Tracheal epithelial cell (primary cell): Measurements from ENCODE around the gene SEPHS2. TPM values are rescaled to one million over a fixed set of nuclear protein-coding genes. Genes with fewer than 3 reads are reported as not detected.

Source experiments
- total RNA-seq: library from RNA; depleted of rRNA; stranded (reverse); fragments of >200 nt; gene quantifications from 2 replicates; pipeline ENCODE4 v1.2.1, GENCODE V29; 2014

The SEPHS2 gene
- total RNA-seq, result 7.2 and 10.0 TPM in 2 replicates

GRCh38 chr16:30445408-30446202 is at the start of gene SEPHS2:
SEPHS2 (minus strand) TSS chr16:30445874; CDS start chr16:30445727, 147 bp downstream.

DNA sequence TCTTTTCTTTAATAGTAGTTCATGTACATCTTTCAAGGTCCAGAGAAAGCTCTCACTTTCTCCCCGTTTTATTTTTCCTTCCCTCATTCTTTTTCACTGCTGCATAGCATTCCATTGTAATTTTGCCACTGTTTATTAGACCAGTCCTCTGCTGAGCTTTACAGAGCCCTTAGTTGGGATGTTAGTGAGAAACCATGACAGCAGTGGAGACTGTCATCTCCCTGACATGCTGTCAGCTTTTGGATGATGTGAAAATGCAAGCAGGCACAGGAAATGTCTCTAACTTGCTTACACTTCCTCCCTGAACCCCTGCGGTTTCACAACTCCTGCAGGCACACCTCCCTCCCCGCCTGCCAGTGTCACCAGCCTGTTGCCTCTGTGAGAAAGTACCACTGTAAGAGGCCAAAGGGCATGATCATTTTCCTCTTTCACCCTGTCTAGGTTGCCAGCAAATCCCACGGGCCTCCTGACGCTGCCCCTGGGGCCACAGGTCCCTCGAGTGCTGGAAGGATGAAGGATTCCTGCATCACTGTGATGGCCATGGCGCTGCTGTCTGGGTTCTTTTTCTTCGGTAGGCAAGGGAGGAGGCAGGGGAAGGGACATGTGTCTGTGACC is 26.8 kb upstream of the SEPHS2 start, which contains the start of gene ITGAL:
Gene ITGAL (plus strand): TSS at position 415 of the 615 bp plus-strand sequence. CDS start 96 bp downstream, at position 511.

DNA sequence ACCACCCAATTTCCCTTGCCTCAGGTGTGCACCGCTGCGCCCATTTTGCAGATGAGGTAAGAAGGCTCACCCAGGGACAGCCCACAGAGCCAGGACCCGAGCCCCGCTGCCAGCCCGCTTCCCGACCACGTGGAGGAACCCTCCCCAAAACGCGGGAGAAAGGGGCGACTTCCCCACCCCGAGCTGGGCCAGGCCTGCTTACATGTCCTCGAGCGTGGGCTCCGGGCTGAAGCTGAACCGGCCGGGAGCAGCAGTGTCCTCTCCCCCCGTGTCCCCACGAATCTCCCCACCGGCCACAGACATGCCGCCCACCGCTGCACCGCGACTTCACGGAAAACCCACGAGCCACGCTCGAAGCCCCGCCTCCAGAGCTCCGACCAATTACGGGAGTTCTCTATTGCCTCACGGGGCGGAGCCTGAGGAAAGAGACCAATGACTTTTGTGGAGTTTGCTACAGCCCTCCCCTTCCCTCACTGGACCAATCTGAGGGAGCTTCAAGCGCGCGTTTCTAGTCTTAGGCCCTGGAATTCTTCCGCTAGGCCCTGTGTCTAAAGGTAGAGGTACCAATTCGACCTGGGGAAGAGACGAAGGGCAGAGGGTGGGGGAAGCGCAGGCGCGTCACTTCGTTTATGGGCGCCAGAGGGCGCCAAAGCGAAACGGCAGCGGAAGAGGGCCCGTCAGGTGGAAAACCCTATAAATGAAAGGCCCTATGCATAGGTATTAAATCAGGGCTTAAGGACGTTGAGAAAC is 15.8 kb downstream of the SEPHS2 start, which contains the start of gene DCTPP1:
Gene DCTPP1 (minus strand): TSS at position 353 of the 750 bp plus-strand sequence. CDS start 50 bp downstream, at position 303.

GRCh38 chr16:30407102-30407803 is 38.4 kb downstream of the SEPHS2 start, which contains the start of gene ZNF771:
ZNF771 (plus strand) TSS chr16:30407606; CDS start chr16:30408054, 448 bp downstream.

DNA sequence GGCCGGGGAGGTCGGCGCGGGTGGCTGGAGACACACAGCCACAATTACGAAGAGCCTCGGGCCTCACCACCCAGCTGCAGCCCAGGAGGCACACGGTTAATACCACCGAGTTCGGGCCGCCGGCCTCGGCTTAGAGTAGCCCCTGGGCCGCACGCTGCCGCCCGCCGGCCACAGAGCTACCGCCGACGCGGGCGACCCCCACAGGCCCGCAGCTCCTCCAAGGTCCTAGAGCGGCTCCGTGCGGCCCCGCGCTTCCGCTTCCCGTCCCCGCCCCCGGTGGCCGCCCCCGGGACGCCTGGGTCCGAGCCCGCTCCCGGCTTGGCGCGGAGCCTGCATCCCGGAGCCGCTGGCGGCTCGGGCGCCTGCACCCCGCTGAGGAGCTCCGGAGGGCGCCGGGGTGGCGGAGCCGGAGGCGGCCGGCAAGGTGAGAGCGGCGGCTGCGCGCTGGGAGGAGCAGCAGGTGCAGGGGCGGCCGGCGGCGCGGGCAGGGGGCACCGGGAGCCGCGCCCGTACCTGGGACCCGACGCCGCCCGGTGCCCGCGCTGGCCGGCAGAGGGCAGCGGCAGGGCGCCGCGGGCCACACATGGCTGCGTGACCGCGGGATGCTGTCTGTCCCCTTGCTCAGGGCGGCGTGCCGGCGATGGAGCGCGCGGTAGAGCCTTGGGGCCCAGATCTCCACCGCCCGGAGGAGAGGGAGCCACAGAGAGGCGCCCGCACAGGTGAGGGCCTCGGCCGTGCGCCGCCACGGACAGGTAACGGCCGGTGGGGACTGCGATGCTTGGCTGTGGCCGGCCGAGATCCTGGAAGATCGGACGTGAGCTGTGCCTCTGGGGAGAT is 50.3 kb downstream of the SEPHS2 start, which contains the start of gene ZNF48:
Gene ZNF48 (plus strand): TSS at position 266 of the 837 bp plus-strand sequence. CDS start 375 bp downstream, at position 641.

Other genes starting within 250 kb of the SEPHS2 start
- 3.6 and 4.3 TPM in 2 replicates for gene SULT1A3, start 246.6 kb downstream of the SEPHS2 start, total RNA-seq
- 0.72 and 2.8 TPM in 2 replicates for gene NPIPB13, start 197.4 kb downstream of the SEPHS2 start, total RNA-seq
- 37.1 and 40.2 TPM in 2 replicates for gene CD2BP2, start 90.6 kb downstream of the SEPHS2 start, total RNA-seq
- 19.3 and 22.6 TPM in 2 replicates for gene TBC1D10B, start 75.4 kb downstream of the SEPHS2 start, total RNA-seq
- gene MYL11, start 71.1 kb downstream of the SEPHS2 start, total RNA-seq, result not detected in 2 replicates
- not detected in 2 replicates for gene SEPTIN1, start 63.3 kb downstream of the SEPHS2 start, total RNA-seq
- gene ZNF48, start 50.5 kb downstream of the SEPHS2 start, total RNA-seq, result 10.4 and 11.1 TPM in 2 replicates
- 11.3 and 14.7 TPM in 2 replicates for gene ZNF771, start 38.3 kb downstream of the SEPHS2 start, total RNA-seq
- 25.4 and 31.3 TPM in 2 replicates for gene DCTPP1, start 15.8 kb downstream of the SEPHS2 start, total RNA-seq
- gene ITGAL, start 26.9 kb upstream of the SEPHS2 start, total RNA-seq, result not detected in 2 replicates
- gene ZNF768, start 80.7 kb upstream of the SEPHS2 start, total RNA-seq, result 27.2 and 34.5 TPM in 2 replicates
- gene ZNF747, start 89.0 kb upstream of the SEPHS2 start, total RNA-seq, result 6.6 and 7.5 TPM in 2 replicates
- gene ZNF764, start 112.5 kb upstream of the SEPHS2 start, total RNA-seq, result 3.4 and 3.6 TPM in 2 replicates
- gene ZNF688, start 125.8 kb upstream of the SEPHS2 start, total RNA-seq, result 8.2 and 10.7 TPM in 2 replicates
- gene ZNF785, start 139.8 kb upstream of the SEPHS2 start, total RNA-seq, result 6.2 and 8.0 TPM in 2 replicates
- gene ZNF689, start 164.5 kb upstream of the SEPHS2 start, total RNA-seq, result 1.7 and 3.8 TPM in 2 replicates
- gene PRR14, start 205.1 kb upstream of the SEPHS2 start, total RNA-seq, result 8.7 and 10.1 TPM in 2 replicates
- gene FBRS, start 212.6 kb upstream of the SEPHS2 start, total RNA-seq, result 11.1 and 14.9 TPM in 2 replicates